Esophagus muscularis mucosa (tissue), 4 donors: ENCODE results near the gene PEX14. TPM values are rescaled to one million over a fixed set of nuclear protein-coding genes. Genes with fewer than 3 reads are reported as not detected.
A peak's percentile ranks its signal among the peaks of the same experiment; 100 is the strongest.
"Not testable (repeated sequence)": the region's sequence is repeated elsewhere in the genome, so short reads cannot be mapped to it uniquely, and the experiment has no call there.

Source experiments
- DNase-seq: peaks from one replicate; pipeline ENCODE4 v3.0.0-alpha.2; 2017; ENCODE audit errors: extremely low spot score
- H3K27ac ChIP-seq, 4 donors: fragments of 200-600 bp; sonication (generic); replicated peaks in 1 of 4; 1 replicate in 3 of 4; 2 replicates in 1 of 4; pipeline ENCODE4 v1.5.1; 2016 to 2019; ENCODE audit warnings: mild to moderate bottlenecking in 1 of 4
- H3K27me3 ChIP-seq, 4 donors: fragments of 200-600 bp; sonication (generic); one replicate each; pipeline versions ENCODE4 v1.5.1 to v1.6.0; 2016 to 2019
- H3K36me3 ChIP-seq, 4 donors: fragments of 200-600 bp; sonication (generic); one replicate each; pipeline ENCODE4 v1.5.1; 2016 to 2019
- H3K4me1 ChIP-seq, 4 donors: fragments of 200-600 bp; sonication (generic); one replicate each; pipeline ENCODE4 v1.5.1; 2016 to 2019
- H3K4me3 ChIP-seq, 4 donors: fragments of 200-600 bp; sonication (generic); 1 replicate in 2 of 4; 2 replicates in 2 of 4; pipeline ENCODE4 v1.5.1; 2016 to 2019; ENCODE audit warnings: mild to moderate bottlenecking in 4 of 4, moderate library complexity in 1 of 4
- H3K9me3 ChIP-seq, 4 donors: fragments of 200-600 bp; sonication (generic); 1 replicate in 3 of 4; 2 replicates in 1 of 4; pipeline ENCODE4 v1.5.1; 2016 to 2019
- EP300 ChIP-seq: sonication (generic); formaldehyde crosslinking; IDR thresholded peaks from one replicate; pipeline ENCODE4 v1.6.1; 2017; ENCODE audit warnings: antibody characterized with exemption
- POLR2A ChIP-seq: fragments of 450-650 bp; IDR thresholded peaks from one replicate; pipeline ENCODE4 v1.6.1; 2017; ENCODE audit warnings: antibody characterized with exemption, moderate library complexity, mild to moderate bottlenecking, low read depth
- POLR2AphosphoS5 ChIP-seq, 2 donors: sonication (generic); formaldehyde crosslinking; IDR thresholded peaks; one replicate each; pipeline ENCODE4 v1.6.1; 2017; ENCODE audit warnings: antibody characterized with exemption in 2 of 2
- WGBS: methylation state at CpG from one replicate; pipeline ENCODE4 v1.1.5; 2018; 5-methylcytosine and 5-hydroxymethylcytosine counted together
- intact Hi-C: fragments of 100-400 bp; cut with DNase I; formaldehyde crosslinking; loops from one replicate; pipeline ENCODE4 v1.15.1; 2023
- total RNA-seq, 4 donors: library from RNA; depleted of rRNA; stranded (reverse); fragments of >200 nt; gene quantifications; one replicate each; pipeline versions ENCODE4 v1.1.0 to v1.2.1, GENCODE V29; 2016
- TF ChIP-seq, protein P1 (sequence below), 3 experiments: fragments of 200-600 bp in 2 of 3; fragments of 450-650 bp in 1 of 3; sonication (generic) in 2 of 3; IDR thresholded peaks; one replicate each; pipeline ENCODE4 v1.5.1; 2017 to 2019; ENCODE audit warnings: antibody characterized with exemption in 3 of 3, mild to moderate bottlenecking in 2 of 3, moderate library complexity in 1 of 3

Gene PEX14
- total RNA-seq: 10 to 100 TPM; 16.2 to 24.2 (median 20.1) TPM

GRCh38 chr1:10474613-10475507 is at the start of gene PEX14:
PEX14 (plus strand) TSS chr1:10474950; CDS start chr1:10474967, 17 bp downstream.
- 25% methylated on average over 23 of the region's 50 CpGs for WGBS
- intact Hi-C loops: no loop called here
- peak; percentile 95 for DNase-seq

DNA sequence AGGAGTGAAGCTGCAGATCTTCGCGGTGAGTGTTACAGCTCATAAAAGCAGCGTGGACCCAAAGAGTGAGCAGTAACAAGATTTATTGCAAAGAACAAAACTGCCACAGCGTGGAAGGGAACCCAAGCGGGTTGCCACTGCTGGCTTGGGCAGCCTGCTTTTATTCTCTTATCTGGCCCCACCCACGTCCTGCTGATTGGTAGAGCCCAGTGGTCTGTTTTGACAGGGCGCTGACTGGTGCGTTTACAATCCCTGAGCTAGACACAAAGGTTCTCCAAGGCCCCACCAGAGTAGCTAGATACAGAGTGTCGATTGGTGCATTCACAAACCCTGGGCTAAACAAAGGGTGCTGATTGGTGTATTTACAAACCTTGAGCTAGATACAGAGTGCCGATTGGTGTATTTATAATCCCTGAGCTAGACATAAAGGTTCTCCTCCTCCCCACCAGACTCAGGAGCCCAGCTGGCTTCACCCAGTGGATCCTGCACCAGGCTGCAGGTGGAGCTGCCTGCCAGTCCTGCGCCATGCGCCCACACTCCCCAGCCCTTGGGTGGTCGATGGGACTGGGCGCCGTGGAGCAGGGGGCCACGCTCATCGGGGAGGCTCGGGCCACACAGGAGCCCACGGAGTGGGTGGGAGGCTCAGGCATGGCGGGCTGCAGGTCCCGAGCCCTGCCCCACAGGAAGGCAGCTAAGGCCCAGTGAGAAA is 48.8 kb upstream of the PEX14 start:
- peaks cover under 1 to 17% (median 12%) of the 10 kb centered on the region in 4 donors for H3K4me1 ChIP-seq
- not testable (repeated sequence) for H3K27me3 ChIP-seq, DNase-seq, H3K27ac ChIP-seq, H3K36me3 ChIP-seq, H3K9me3 ChIP-seq, H3K4me3 ChIP-seq
- 84% methylated on average over 21 of the region's 21 CpGs for WGBS
- intact Hi-C loops: loop anchor here (5.0 kb wide), 1 partner anchor 549 kb away; no protein-coding TSS in a partner anchor

More at GRCh38 chr1:10474613-10475507, at the start of gene PEX14:
- H3K27me3 ChIP-seq: no peaks in the 10 kb centered on the region
- H3K9me3 ChIP-seq: no peaks in the 10 kb centered on the region
- TF ChIP-seq EP300: no peak
- TF ChIP-seq POLR2AphosphoS5 (IDR thresholded peaks at IDR 0.05): peak; percentile 60 to 74
- no peak for TF ChIP-seq POLR2A
- TF ChIP-seq, protein P1, sequence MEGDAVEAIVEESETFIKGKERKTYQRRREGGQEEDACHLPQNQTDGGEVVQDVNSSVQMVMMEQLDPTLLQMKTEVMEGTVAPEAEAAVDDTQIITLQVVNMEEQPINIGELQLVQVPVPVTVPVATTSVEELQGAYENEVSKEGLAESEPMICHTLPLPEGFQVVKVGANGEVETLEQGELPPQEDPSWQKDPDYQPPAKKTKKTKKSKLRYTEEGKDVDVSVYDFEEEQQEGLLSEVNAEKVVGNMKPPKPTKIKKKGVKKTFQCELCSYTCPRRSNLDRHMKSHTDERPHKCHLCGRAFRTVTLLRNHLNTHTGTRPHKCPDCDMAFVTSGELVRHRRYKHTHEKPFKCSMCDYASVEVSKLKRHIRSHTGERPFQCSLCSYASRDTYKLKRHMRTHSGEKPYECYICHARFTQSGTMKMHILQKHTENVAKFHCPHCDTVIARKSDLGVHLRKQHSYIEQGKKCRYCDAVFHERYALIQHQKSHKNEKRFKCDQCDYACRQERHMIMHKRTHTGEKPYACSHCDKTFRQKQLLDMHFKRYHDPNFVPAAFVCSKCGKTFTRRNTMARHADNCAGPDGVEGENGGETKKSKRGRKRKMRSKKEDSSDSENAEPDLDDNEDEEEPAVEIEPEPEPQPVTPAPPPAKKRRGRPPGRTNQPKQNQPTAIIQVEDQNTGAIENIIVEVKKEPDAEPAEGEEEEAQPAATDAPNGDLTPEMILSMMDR (IDR thresholded peaks at IDR 0.05): peak in 1 of 3 experiments; percentile 36
- H3K36me3 ChIP-seq: no peaks in the 10 kb centered on the region
- peak within 1 kb of the TSS; percentile 78 to 99 (median 91) for H3K4me3 ChIP-seq
- H3K4me1 ChIP-seq: peaks cover 21 to 46% (median 44%) of the 10 kb centered on the region in 4 donors
- peak within 1 kb of the TSS; percentile 81 to 87 (median 86) for H3K27ac ChIP-seq

DNA sequence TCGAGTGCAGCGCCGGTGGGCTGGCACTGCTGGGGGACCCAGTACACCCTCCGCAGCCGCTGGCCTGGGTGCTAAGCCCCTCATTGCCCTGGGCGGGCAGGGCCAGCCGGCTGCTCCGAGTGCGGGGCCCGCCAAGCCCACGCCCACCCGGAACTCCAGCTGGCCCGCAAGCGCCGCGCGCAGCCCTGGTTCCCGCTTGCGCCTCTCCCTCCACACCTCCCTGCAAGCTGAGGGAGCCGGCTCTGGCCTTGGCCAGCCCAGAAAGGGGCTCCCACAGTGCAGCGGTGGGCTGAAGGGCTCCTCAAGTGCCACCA is 48.3 kb upstream of the PEX14 start:
- not testable (repeated sequence) for H3K27me3 ChIP-seq, H3K4me3 ChIP-seq, H3K27ac ChIP-seq, DNase-seq, H3K9me3 ChIP-seq, H3K36me3 ChIP-seq
- H3K4me1 ChIP-seq: peaks cover 6 to 22% (median 17%) of the 10 kb centered on the region in 4 donors
- 100% methylated on average over 2 of the region's 21 CpGs for WGBS
- intact Hi-C loops: loop anchor here (5.0 kb wide), 1 partner anchor 549 kb away; no protein-coding TSS in a partner anchor

DNA sequence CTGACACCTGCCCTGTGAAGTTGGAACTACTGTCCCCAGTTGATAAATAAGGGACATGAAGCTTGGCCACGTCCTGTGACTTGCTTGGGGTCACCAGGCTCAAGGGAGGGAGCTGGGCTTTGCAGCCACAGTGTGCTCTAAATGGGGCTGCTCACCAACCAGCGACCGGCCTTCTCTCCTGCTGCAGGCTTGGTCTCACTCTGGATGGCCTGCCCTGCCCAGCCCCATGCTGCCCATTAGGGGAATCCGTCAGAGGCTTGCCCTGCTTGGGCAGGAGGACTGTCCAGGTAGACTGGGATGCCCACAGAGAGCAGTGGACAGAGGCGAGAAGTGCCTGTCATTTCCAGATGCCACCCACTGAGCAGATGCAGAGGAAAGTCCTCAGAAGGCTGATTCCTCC is 45.8 kb upstream of the PEX14 start:
- Histone ChIP-seq H3K27me3 (no peaks in the 10 kb centered on the region), H3K4me3 (no peak overlapping the region), H3K36me3 (no peaks in the 10 kb centered on the region), H3K4me1 (peaks cover 8 to 30% (median 20%) of the 10 kb centered on the region in 4 donors), H3K27ac (no peak overlapping the region), H3K9me3 (no peaks in the 10 kb centered on the region)
- TF ChIP-seq POLR2AphosphoS5 (IDR thresholded peaks at IDR 0.05) (no peak), EP300 (no peak), POLR2A (no peak)
- TF ChIP-seq, protein P1 (IDR thresholded peaks at IDR 0.05): no peak
- intact Hi-C loops: loop anchor here (2.0 to 5.0 kb wide), 3 partner anchors 24 to 552 kb away; no protein-coding TSS in a partner anchor
- no peak for DNase-seq
- WGBS: 78% methylated on average over 4 of the region's 5 CpGs

GRCh38 chr1:10429868-10430215 is 44.9 kb upstream of the PEX14 start:
- Histone ChIP-seq H3K27ac (peak overlapping the region; percentile 67 to 83 (median 79)), H3K4me3 (peak overlapping the region; percentile 70 to 83 (median 77))
- TF ChIP-seq, protein P1 (IDR thresholded peaks at IDR 0.05): no peak
- TF ChIP-seq POLR2AphosphoS5 (IDR thresholded peaks at IDR 0.05): no peak
- TF ChIP-seq EP300: no peak
- no peak for TF ChIP-seq POLR2A

More at GRCh38 chr1:10429868-10430215, 44.9 kb upstream of the PEX14 start:
- Histone ChIP-seq H3K4me1 (peaks cover 8 to 30% (median 20%) of the 10 kb centered on the region in 4 donors), H3K36me3 (peaks cover 0 to 4% (median 0%) of the 10 kb centered on the region in 4 donors), H3K27me3 (no peaks in the 10 kb centered on the region), H3K9me3 (no peaks in the 10 kb centered on the region)
- intact Hi-C loops: loop anchor here (2.0 to 5.0 kb wide), 5 partner anchors 25 to 553 kb away; no protein-coding TSS in a partner anchor
- 38% methylated on average over 7 of the region's 16 CpGs for WGBS
- DNase-seq: no peak
